Loucy (cell line): Measurements from ENCODE around the gene PDPN.

Source experiments
- EZH2phosphoT487 ChIP-seq: fragments of 200-600 bp; IDR thresholded peaks from 2 replicates; pipeline ENCODE4 v1.6.1; 2018; ENCODE audit warnings: antibody characterized with exemption, mild to moderate bottlenecking, moderate library complexity, borderline replicate concordance
- TF ChIP-seq, protein P1 (sequence below): fragments of 200-600 bp; sonication (generic); conservative IDR thresholded peaks from 2 replicates; pipeline ENCODE4 v1.5.1; 2014; ENCODE audit warnings: mild to moderate bottlenecking, antibody characterized with exemption, low read length

DNA sequence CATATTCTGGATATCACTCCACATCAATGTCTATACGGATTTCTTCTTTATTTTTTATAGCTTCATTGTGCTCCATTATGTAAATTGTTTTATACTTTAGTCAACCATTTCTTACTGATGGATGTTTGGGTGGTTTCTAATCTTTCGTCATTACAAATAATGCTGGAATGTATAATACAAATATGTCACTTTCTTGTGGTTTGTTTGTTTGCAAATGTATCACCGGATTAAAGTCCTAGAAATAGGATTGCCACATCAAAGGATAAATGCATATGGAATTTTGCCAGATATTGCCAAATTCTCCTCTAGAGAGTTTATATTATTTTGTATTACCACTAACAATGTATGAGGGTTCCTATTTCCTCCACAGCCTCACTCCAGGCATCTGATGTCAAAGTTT lies 67.6 kb downstream of the PDPN start:
- TF ChIP-seq, protein P1, sequence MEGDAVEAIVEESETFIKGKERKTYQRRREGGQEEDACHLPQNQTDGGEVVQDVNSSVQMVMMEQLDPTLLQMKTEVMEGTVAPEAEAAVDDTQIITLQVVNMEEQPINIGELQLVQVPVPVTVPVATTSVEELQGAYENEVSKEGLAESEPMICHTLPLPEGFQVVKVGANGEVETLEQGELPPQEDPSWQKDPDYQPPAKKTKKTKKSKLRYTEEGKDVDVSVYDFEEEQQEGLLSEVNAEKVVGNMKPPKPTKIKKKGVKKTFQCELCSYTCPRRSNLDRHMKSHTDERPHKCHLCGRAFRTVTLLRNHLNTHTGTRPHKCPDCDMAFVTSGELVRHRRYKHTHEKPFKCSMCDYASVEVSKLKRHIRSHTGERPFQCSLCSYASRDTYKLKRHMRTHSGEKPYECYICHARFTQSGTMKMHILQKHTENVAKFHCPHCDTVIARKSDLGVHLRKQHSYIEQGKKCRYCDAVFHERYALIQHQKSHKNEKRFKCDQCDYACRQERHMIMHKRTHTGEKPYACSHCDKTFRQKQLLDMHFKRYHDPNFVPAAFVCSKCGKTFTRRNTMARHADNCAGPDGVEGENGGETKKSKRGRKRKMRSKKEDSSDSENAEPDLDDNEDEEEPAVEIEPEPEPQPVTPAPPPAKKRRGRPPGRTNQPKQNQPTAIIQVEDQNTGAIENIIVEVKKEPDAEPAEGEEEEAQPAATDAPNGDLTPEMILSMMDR, result no peak
- no peak for TF ChIP-seq EZH2phosphoT487
